Transverse colon (tissue), 4 donors: ENCODE measurements around the gene TSPAN9.

ENCODE experiments used
- CTCF ChIP-seq, 5 experiments: fragments of 200-600 bp in 3 of 5; fragments of 450-650 bp in 2 of 5; sonication (generic) in 3 of 5; IDR thresholded peaks; 1 replicate in 2 of 5; 2 replicates in 3 of 5; pipeline ENCODE4 v1.5.1; 2016 to 2017; ENCODE audit warnings: antibody characterized with exemption in 5 of 5, inconsistent platforms in 3 of 5, mild to moderate bottlenecking in 2 of 5, moderate library complexity in 1 of 5
- EP300 ChIP-seq: sonication (generic); formaldehyde crosslinking; IDR thresholded peaks from one replicate; pipeline ENCODE4 v1.6.1; 2017; ENCODE audit warnings: antibody characterized with exemption, low read depth
- POLR2A ChIP-seq: fragments of 450-650 bp; IDR thresholded peaks from one replicate; pipeline ENCODE4 v1.6.1; 2016; ENCODE audit warnings: antibody characterized with exemption, mild to moderate bottlenecking, moderate library complexity
- POLR2AphosphoS5 ChIP-seq, 3 donors: sonication (generic); formaldehyde crosslinking; IDR thresholded peaks; one replicate each; pipeline ENCODE4 v1.6.1; 2016; ENCODE audit warnings: antibody characterized with exemption in 3 of 3

GRCh38 chr12:3233797-3234196, 156.6 kb downstream of the TSPAN9 start:
- TF ChIP-seq POLR2AphosphoS5 (IDR thresholded peaks at IDR 0.05) = no peak
- no peak for TF ChIP-seq CTCF (IDR thresholded peaks at IDR 0.05)
- TF ChIP-seq POLR2A = no peak
- TF ChIP-seq EP300 = no peak
